SU-DHL-6 (cell line): ENCODE measurements around the gene ST7.

Experiments
- H2AFZ ChIP-seq: fragments of 200-600 bp; sonication (generic); 2 replicates; pipeline ENCODE4 v1.6.1; 2014; ENCODE audit warnings: low read depth, mild to moderate bottlenecking, moderate library complexity, mixed read lengths, antibody characterized with exemption, low read length; ENCODE audit not compliant: severe bottlenecking
- H3F3A ChIP-seq: fragments of 200-600 bp; shearing (Covaris generic); 2 replicates; pipeline ENCODE4 v1.6.0; 2016; ENCODE audit warnings: antibody characterized with exemption, mild to moderate bottlenecking; ENCODE audit not compliant: insufficient read depth
- H3K27ac ChIP-seq: fragments of 200-600 bp; sonication (generic); 2 replicates; pipeline ENCODE4 v1.5.1; 2016; ENCODE audit warnings: low read depth, mild to moderate bottlenecking, low read length, moderate library complexity, mixed read lengths
- H3K27me3 ChIP-seq: fragments of 200-600 bp; sonication (generic), shearing (Covaris generic); 2 replicates; pipeline ENCODE4 v1.6.0; 2014; ENCODE audit warnings: mild to moderate bottlenecking, low read length
- H3K36me3 ChIP-seq: fragments of 200-600 bp; sonication (generic); 2 replicates; pipeline ENCODE4 v1.6.1; 2014; ENCODE audit warnings: mild to moderate bottlenecking, low read length, mixed read lengths
- H3K4me2 ChIP-seq: fragments of 300-600, 200-600 bp; shearing (Covaris generic), sonication (generic); 2 replicates; pipeline ENCODE4 v1.6.0; 2014; ENCODE audit warnings: low read length, low read depth, mild to moderate bottlenecking; ENCODE audit not compliant: poor library complexity, severe bottlenecking
- H3K4me3 ChIP-seq: fragments of 200-600 bp; sonication (generic); 2 replicates; pipeline ENCODE4 v1.5.1; 2014; ENCODE audit warnings: antibody characterized with exemption, low read length, mild to moderate bottlenecking, mixed read lengths; ENCODE audit not compliant: insufficient read depth, poor library complexity, severe bottlenecking
- H3K79me2 ChIP-seq: fragments of 200-600 bp; sonication (generic); 2 replicates; pipeline ENCODE4 v1.6.1; 2014; ENCODE audit warnings: mild to moderate bottlenecking, low read length, moderate library complexity; ENCODE audit not compliant: insufficient read depth
- H3K9ac ChIP-seq: fragments of 200-600 bp; sonication (generic); 2 replicates; pipeline ENCODE4 v1.7.0; 2014; ENCODE audit warnings: mild to moderate bottlenecking, low read length
- H3K9me2 ChIP-seq: fragments of 200-600 bp; sonication (generic); replicated peaks from 2 replicates; pipeline ENCODE4 v1.6.1; 2014; ENCODE audit warnings: low read length; ENCODE audit not compliant: insufficient read depth
- H3K9me3 ChIP-seq: fragments of 200-600 bp; sonication (generic); 2 replicates; pipeline ENCODE4 v1.6.1; 2014; ENCODE audit warnings: low read length, mixed read lengths; ENCODE audit not compliant: insufficient read depth
- H4K20me1 ChIP-seq: fragments of 200-600 bp; sonication (generic); 2 replicates; pipeline ENCODE4 v1.6.1; 2014; ENCODE audit warnings: low read depth, mild to moderate bottlenecking, antibody characterized with exemption, low read length, moderate library complexity, mixed read lengths
- EZH2phosphoT487 ChIP-seq: fragments of 200-600 bp; sonication (generic), shearing (Covaris generic); conservative IDR thresholded peaks from 2 replicates; pipeline ENCODE4 v1.6.1; 2018; ENCODE audit warnings: mild to moderate bottlenecking, antibody characterized with exemption, low read length, moderate library complexity, mixed read lengths
- TF ChIP-seq, protein P1 (sequence below): fragments of 200-600 bp; sonication (generic); IDR thresholded peaks from one replicate; pipeline ENCODE4 v1.5.1; 2017; ENCODE audit warnings: antibody characterized with exemption, mild to moderate bottlenecking, low read length, moderate library complexity; ENCODE audit not compliant: insufficient read depth, poor library complexity, severe bottlenecking

ST7 gene

GRCh38 chr7:116967983-116968382 is 14.7 kb downstream of the ST7 start:
- H3K27me3 ChIP-seq, result no peaks in the 10 kb centered on the region
- H3K79me2 ChIP-seq, result no peaks in the 10 kb centered on the region; the same call in 1 of the 2 replicates
- H3K9me2 ChIP-seq, result no peaks in the 10 kb centered on the region
- no peaks in the 10 kb centered on the region for H3K9me3 ChIP-seq
- H3K9ac ChIP-seq, result no peak overlapping the region
- H3K4me2 ChIP-seq, result no peak overlapping the region
- TF ChIP-seq, protein P1, sequence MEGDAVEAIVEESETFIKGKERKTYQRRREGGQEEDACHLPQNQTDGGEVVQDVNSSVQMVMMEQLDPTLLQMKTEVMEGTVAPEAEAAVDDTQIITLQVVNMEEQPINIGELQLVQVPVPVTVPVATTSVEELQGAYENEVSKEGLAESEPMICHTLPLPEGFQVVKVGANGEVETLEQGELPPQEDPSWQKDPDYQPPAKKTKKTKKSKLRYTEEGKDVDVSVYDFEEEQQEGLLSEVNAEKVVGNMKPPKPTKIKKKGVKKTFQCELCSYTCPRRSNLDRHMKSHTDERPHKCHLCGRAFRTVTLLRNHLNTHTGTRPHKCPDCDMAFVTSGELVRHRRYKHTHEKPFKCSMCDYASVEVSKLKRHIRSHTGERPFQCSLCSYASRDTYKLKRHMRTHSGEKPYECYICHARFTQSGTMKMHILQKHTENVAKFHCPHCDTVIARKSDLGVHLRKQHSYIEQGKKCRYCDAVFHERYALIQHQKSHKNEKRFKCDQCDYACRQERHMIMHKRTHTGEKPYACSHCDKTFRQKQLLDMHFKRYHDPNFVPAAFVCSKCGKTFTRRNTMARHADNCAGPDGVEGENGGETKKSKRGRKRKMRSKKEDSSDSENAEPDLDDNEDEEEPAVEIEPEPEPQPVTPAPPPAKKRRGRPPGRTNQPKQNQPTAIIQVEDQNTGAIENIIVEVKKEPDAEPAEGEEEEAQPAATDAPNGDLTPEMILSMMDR, result no peak
- no peak for TF ChIP-seq EZH2phosphoT487
- H3F3A ChIP-seq, result no peaks in the 10 kb centered on the region
- no peak overlapping the region for H2AFZ ChIP-seq
- H3K36me3 ChIP-seq, result no peaks in the 10 kb centered on the region
- H3K27ac ChIP-seq, result no peak overlapping the region
- H3K4me3 ChIP-seq, result no peak overlapping the region
- H4K20me1 ChIP-seq, result no peaks in the 10 kb centered on the region

- Histone ChIP-seq H3K9me2 (no peaks in the 10 kb centered on the region), H3K9ac (no peak overlapping the region), H3F3A (no peaks in the 10 kb centered on the region), H3K27me3 (no peaks in the 10 kb centered on the region), H3K27ac (no peak overlapping the region), H4K20me1 (no peaks in the 10 kb centered on the region), H3K4me2 (no peak overlapping the region), H2AFZ (no peak overlapping the region), H3K4me3 (no peak overlapping the region), H3K9me3 (no peaks in the 10 kb centered on the region), H3K79me2 (no peaks in the 10 kb centered on the region; the same call in 1 of the 2 replicates), H3K36me3 (no peaks in the 10 kb centered on the region)
- TF ChIP-seq, protein P1, result no peak
- no peak for TF ChIP-seq EZH2phosphoT487
These were observed 15.3 kb downstream of the ST7 start for GRCh38 chr7:116968631-116969030.

DNA sequence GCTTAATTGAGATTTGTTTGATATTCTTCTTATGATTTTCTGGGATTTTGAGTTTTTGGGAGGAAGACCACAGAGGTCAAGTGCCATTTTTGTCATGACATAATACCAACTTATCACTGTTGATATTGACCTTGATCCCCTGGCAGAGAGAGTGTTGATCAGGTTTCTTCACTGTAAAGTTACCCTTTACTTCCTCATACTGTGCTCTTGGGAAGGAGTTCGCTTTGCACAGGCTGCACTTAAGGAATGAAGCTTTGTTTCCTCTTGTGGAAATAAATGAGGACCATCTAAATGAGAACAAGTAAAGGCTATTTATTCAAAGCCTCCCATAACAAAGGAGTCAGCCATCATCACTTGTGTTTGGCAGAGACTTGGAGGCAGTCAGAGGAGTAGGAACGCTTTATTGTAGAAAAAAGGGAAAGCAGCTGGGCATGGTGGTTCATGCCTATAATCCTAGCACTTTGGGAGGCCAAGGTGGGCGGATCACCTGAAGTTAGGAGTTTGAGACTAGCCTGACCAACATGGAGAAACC is 16.1 kb downstream of the ST7 start:
- TF ChIP-seq, protein P1, result no peak
- no peak for TF ChIP-seq EZH2phosphoT487
- H3K79me2 ChIP-seq, result no peaks in the 10 kb centered on the region
- no peak overlapping the region for H2AFZ ChIP-seq
- no peaks in the 10 kb centered on the region for H3K36me3 ChIP-seq
- no peaks in the 10 kb centered on the region for H3K27me3 ChIP-seq
- H3F3A ChIP-seq, result no peaks in the 10 kb centered on the region
- no peaks in the 10 kb centered on the region for H3K9me2 ChIP-seq
- no peak overlapping the region for H3K9ac ChIP-seq
- H4K20me1 ChIP-seq, result no peaks in the 10 kb centered on the region
- no peak overlapping the region for H3K4me3 ChIP-seq
- no peak overlapping the region for H3K4me2 ChIP-seq
- no peaks in the 10 kb centered on the region for H3K9me3 ChIP-seq
- H3K27ac ChIP-seq, result no peak overlapping the region
